CD4-positive, CD25-positive, alpha-beta regulatory T cell (primary cell): Measurements from ENCODE around the gene ALOX12B. TPM values are rescaled to one million over a fixed set of nuclear protein-coding genes. Genes with fewer than 3 reads are reported as not detected.

Source experiments
- ATAC-seq, 2 donors: fragments of 150-1000 bp; cut with Tn5 transposase; one replicate each; pipeline ENCODE4 v1.10.0; 2021; ENCODE audit warnings: low read depth in 2 of 2, moderate number of reproducible peaks in 2 of 2, moderate library complexity in 1 of 2
- DNase-seq, 3 donors: peaks; one replicate each; pipeline versions ENCODE4 v3.0.0 to v3.0.0-alpha.2; 2012 to 2022; ENCODE audit warnings: mixed read lengths in 1 of 3
- H3K27ac ChIP-seq: one replicate; pipeline ENCODE4 v1.7.0; 2013; ENCODE audit warnings: mild to moderate bottlenecking, low read length; ENCODE audit not compliant: insufficient read depth, poor library complexity, severe bottlenecking
- H3K27me3 ChIP-seq: one replicate; pipeline ENCODE4 v1.7.0; 2013; ENCODE audit warnings: low read length; ENCODE audit not compliant: control insufficient read depth, insufficient read depth
- H3K36me3 ChIP-seq: one replicate; pipeline ENCODE4 v1.7.0; 2013; ENCODE audit warnings: mild to moderate bottlenecking, low read length, moderate library complexity; ENCODE audit not compliant: control insufficient read depth, insufficient read depth
- H3K4me1 ChIP-seq: 2 replicates; pipeline ENCODE4 v1.7.0; 2013; ENCODE audit warnings: mild to moderate bottlenecking, low read length; ENCODE audit not compliant: insufficient read depth, control insufficient read depth, poor library complexity, severe bottlenecking
- H3K4me3 ChIP-seq: one replicate; pipeline ENCODE4 v1.7.0; 2013; ENCODE audit warnings: low read depth, mild to moderate bottlenecking, low read length, moderate library complexity
- H3K9me3 ChIP-seq, 2 experiments: 1 replicate in 1 of 2; 2 replicates in 1 of 2; pipeline ENCODE4 v1.7.0; 2013; ENCODE audit warnings: low read length in 2 of 2, mild to moderate bottlenecking in 1 of 2, moderate library complexity in 1 of 2; ENCODE audit not compliant: control insufficient read depth in 2 of 2
- H3K27ac Mint-ChIP-seq, 3 donors: one replicate each; pipeline ENCODE4 v1.8.0; 2020 to 2022; ENCODE audit warnings: mild to moderate bottlenecking in 3 of 3, mixed read lengths in 3 of 3, moderate library complexity in 2 of 3
- H3K27me3 Mint-ChIP-seq: one replicate; pipeline ENCODE4 v1.8.0; 2022; ENCODE audit warnings: mild to moderate bottlenecking, mixed read lengths
- H3K36me3 Mint-ChIP-seq: one replicate; pipeline ENCODE4 v1.8.0; 2020; ENCODE audit warnings: mixed read lengths
- H3K4me1 Mint-ChIP-seq, 4 donors: one replicate each; pipeline ENCODE4 v1.8.0; 2020 to 2022; ENCODE audit warnings: mixed read lengths in 4 of 4, mild to moderate bottlenecking in 1 of 4
- H3K4me3 Mint-ChIP-seq, 4 donors: one replicate each; pipeline ENCODE4 v1.8.0; 2020 to 2022; ENCODE audit warnings: mild to moderate bottlenecking in 4 of 4, mixed read lengths in 4 of 4, moderate library complexity in 3 of 4
- H3K9me3 Mint-ChIP-seq, 7 donors: one replicate each; pipeline ENCODE4 v1.8.0; 2020 to 2022; ENCODE audit warnings: mixed read lengths in 7 of 7, mild to moderate bottlenecking in 3 of 7, moderate library complexity in 2 of 7
- polyA plus RNA-seq, 4 donors: library from polyadenylated mRNA; unstranded; fragments of 300-500 nt; fragmentation: Illumina TruSeq; gene quantifications; one replicate each; pipeline ENCODE4 v1.2.3, GENCODE V29; 2021
- total RNA-seq: library from RNA; stranded (reverse); gene quantifications from one replicate; pipeline ENCODE4 v1.2.3, GENCODE V29; 2022

Gene ALOX12B
- total RNA-seq (not detected), polyA plus RNA-seq (under 1 TPM in 3 of 4 donors, not detected in 1; 0.53 to 0.68 (median 0.67) TPM)

DNA sequence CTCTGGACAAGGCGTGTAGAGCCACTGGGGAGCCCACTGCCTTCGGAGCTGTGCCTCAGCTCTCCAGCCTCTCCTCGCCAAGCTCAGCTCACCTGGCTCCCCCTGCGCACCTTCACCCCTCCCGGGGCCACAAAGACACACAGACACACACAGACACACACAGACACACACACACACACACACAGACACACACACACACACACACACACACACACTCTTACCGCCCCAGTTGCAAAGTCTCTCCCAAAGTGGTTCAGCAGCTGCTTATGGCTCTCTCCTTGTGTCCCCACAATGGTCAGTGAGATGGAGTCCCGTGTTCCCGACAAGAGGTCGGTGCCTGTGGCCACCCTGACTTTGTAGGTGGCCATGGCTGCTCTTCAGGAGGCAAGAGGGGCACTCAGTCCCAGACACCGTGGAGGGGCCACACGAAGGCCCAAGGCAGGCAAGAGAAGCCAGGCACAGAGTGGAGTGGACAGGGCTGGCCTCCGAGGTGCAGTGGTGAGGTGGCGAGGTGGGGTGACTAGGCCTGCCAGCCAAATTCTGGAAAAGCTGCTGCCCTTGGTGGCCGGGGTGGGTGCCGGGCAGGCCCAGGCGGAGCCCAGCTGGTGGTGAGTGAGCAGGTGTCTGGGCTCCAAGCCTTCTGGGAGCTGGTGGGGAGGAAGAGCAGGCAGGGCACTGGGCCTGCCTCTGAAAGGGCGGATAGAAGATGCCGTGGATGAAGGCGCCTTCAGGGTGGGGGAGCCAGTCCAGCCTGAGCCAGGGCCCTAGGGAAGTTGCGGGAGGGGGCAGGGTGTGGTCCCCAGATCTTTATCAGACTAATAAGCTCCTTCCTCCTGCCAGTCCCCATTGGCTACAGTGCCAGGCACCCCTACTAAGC, at the start of gene ALOX12B:
TSS of gene ALOX12B (minus strand) at position 642 of the 877 bp plus-strand sequence. CDS start at position 368, 274 bp downstream.
- no peak within 1 kb of the TSS for H3K27ac ChIP-seq
- H3K36me3 Mint-ChIP-seq = no peaks in the 10 kb centered on the region
- H3K36me3 ChIP-seq = no peaks in the 10 kb centered on the region
- ATAC-seq (no peak), DNase-seq (no peak)
- no peak within 1 kb of the TSS for H3K27ac Mint-ChIP-seq
- peaks cover 0 to 3% (median 0%) of the 10 kb centered on the region in 4 donors for H3K4me1 Mint-ChIP-seq
- peaks cover 2% of the 10 kb centered on the region for H3K27me3 ChIP-seq
- H3K9me3 ChIP-seq = no peaks in the 10 kb centered on the region
- no peak within 1 kb of the TSS for H3K4me3 ChIP-seq
- H3K9me3 Mint-ChIP-seq = no peaks in the 10 kb centered on the region
- no peak within 1 kb of the TSS for H3K4me3 Mint-ChIP-seq
- H3K4me1 ChIP-seq = no peaks in the 10 kb centered on the region
- peaks cover 18% of the 10 kb centered on the region for H3K27me3 Mint-ChIP-seq

DNA sequence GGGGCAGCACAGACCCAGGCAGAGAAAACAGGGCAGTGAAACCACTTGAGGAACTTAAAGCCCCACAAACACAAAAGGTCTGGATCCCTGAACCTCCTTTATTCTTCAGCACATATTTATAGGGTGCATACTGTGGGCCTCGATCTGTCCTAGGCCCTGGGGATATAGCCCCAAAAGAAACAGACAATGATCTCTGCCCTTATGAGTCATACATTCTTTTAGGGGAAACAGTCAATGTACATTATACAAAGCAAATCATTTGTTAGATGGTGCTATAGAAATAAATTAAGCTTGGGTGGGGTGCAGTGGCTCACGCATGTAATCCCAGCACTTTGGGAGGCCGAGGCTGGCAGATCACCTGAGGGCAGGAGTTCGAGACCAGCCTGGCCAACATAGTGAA, 46.4 kb upstream of the ALOX12B start:
- ATAC-seq = no peak
- DNase-seq = no peak
- H3K4me1 ChIP-seq = peaks cover 9% of the 10 kb centered on the region
- no peaks in the 10 kb centered on the region for H3K36me3 ChIP-seq
- no peak overlapping the region for H3K4me3 ChIP-seq
- Mint-ChIP-seq H3K4me1 (peaks cover 0 to 3% (median 0%) of the 10 kb centered on the region in 4 donors), H3K36me3 (no peaks in the 10 kb centered on the region), H3K9me3 (peaks cover 0 to 3% (median 0%) of the 10 kb centered on the region in 7 donors), H3K4me3 (peak overlapping the region in 1 of 4 donors; percentile 54), H3K27ac (peak overlapping the region in 1 of 3 donors; percentile 64), H3K27me3 (peaks cover 22% of the 10 kb centered on the region)
- no peak overlapping the region for H3K27ac ChIP-seq
- H3K27me3 ChIP-seq = no peaks in the 10 kb centered on the region
- no peaks in the 10 kb centered on the region for H3K9me3 ChIP-seq

DNA sequence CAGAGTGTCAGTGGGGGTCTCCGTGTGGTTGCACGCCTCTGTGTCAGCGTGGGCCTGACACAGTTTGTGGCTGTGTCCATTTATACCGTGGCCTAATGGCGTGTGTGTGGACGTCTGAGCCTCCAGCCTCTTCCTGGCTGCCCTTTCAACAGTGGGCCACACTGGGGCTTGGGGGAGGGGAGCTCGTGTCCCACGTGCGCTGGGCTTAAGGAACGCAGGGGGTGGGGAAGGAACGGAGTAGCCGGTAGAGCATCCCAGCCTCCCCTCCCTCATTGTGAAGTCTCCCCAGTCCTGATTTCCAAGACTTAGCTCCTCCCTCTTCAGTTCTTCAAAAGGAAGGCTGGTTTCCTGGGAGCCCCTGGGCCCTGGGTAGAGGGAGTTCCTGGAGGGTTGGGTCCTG, 45.9 kb upstream of the ALOX12B start:
- no peak for DNase-seq
- Mint-ChIP-seq H3K4me3 (no peak overlapping the region), H3K27me3 (peaks cover 26% of the 10 kb centered on the region)

DNA sequence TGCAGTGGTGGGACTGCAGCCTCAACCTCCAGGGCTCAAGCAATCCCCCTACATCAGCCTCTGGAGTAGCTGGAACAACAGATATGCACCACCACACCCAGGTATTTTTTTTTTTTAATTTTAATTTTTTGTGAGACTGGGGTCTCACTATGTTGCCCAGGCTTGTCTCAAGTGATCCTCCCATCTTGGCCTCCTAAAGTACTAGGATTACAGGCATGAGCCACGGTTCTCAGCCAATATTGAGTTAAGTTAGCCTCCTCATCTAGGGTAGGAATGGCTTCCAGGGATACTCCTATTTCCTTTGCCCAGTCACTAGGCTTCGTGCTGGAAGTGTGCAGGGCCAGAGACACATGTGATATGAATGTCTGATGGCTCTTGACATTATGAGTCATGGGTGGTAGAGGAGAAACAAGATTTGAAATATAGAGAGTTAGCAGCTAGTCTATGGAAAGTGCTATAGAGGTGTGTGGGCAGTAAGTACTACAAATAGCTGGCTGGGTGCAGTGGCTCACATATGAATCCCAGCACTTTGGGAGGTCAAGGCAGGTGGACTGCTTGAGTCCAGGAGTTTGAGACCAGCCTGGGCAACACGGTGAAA, 44.4 kb upstream of the ALOX12B start:
- H3K27me3 ChIP-seq = peaks cover 4% of the 10 kb centered on the region

More for the DNA sequence above, 45.9 kb upstream of the ALOX12B start:
- Mint-ChIP-seq H3K27ac (no peak overlapping the region), H3K9me3 (peaks cover 0 to 3% (median 0%) of the 10 kb centered on the region in 7 donors), H3K36me3 (no peaks in the 10 kb centered on the region), H3K4me1 (peaks cover 0 to 3% (median 0%) of the 10 kb centered on the region in 4 donors)
- no peak overlapping the region for H3K27ac ChIP-seq
- H3K36me3 ChIP-seq = no peaks in the 10 kb centered on the region
- no peaks in the 10 kb centered on the region for H3K27me3 ChIP-seq
- H3K9me3 ChIP-seq = no peaks in the 10 kb centered on the region
- H3K4me1 ChIP-seq = peaks cover 6% of the 10 kb centered on the region
- no peak overlapping the region for H3K4me3 ChIP-seq
- ATAC-seq = no peak

DNA sequence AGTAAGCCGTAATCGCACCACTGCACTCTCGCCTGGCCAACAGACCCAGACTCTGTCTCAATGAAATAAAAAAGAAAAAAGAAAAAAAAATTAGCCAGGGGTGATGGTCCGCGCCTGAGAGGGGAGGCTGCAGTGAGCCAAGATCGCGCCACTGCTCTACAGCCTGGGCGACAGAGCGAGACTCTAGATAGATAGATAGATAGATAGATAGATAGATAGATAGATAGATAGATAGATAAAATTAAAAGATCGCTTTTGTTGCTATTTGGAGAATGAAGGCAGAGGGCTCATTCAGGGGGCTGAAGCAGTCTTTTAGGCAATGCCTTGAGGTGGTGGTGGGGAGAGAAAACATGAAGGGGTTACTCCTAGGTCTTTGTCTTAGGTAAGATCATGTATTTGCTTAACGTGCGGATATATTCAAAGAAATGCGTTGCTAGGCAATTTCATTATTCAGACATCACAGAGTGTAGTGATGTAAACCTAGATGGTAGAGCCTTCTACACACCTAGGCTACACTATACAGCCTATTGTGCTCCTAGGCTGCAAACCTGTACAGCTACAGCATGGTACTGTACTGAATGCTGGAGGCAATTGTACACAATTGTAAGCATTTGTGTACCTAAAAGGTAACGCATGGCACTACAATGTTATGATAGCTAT, 40.7 kb upstream of the ALOX12B start:
- Histone ChIP-seq H3K27me3 (peaks cover 7% of the 10 kb centered on the region), H3K4me1 (peaks cover 40% of the 10 kb centered on the region), H3K36me3 (no peaks in the 10 kb centered on the region), H3K4me3 (no peak overlapping the region), H3K27ac (no peak overlapping the region), H3K9me3 (no peaks in the 10 kb centered on the region)
- Mint-ChIP-seq H3K9me3 (peaks cover 0 to 17% (median 0%) of the 10 kb centered on the region in 7 donors), H3K27me3 (peaks cover 63% of the 10 kb centered on the region), H3K36me3 (no peaks in the 10 kb centered on the region), H3K27ac (no peak overlapping the region), H3K4me3 (peak overlapping the region in 2 of 4 donors; percentile 7 to 26), H3K4me1 (peaks cover 17 to 40% (median 33%) of the 10 kb centered on the region in 4 donors)
- DNase-seq (no peak), ATAC-seq (no peak)

More for the DNA sequence above, 44.4 kb upstream of the ALOX12B start:
- Histone ChIP-seq H3K4me3 (no peak overlapping the region), H3K9me3 (no peaks in the 10 kb centered on the region), H3K36me3 (no peaks in the 10 kb centered on the region), H3K4me1 (peaks cover 5% of the 10 kb centered on the region), H3K27ac (no peak overlapping the region)
- Mint-ChIP-seq H3K9me3 (peaks cover 0 to 3% (median 0%) of the 10 kb centered on the region in 7 donors), H3K4me1 (peaks cover 2 to 6% (median 5%) of the 10 kb centered on the region in 4 donors), H3K27ac (no peak overlapping the region), H3K27me3 (peaks cover 31% of the 10 kb centered on the region), H3K4me3 (peak overlapping the region in 2 of 4 donors; percentile 62 to 80), H3K36me3 (no peaks in the 10 kb centered on the region)
- no peak for ATAC-seq
- no peak for DNase-seq

DNA sequence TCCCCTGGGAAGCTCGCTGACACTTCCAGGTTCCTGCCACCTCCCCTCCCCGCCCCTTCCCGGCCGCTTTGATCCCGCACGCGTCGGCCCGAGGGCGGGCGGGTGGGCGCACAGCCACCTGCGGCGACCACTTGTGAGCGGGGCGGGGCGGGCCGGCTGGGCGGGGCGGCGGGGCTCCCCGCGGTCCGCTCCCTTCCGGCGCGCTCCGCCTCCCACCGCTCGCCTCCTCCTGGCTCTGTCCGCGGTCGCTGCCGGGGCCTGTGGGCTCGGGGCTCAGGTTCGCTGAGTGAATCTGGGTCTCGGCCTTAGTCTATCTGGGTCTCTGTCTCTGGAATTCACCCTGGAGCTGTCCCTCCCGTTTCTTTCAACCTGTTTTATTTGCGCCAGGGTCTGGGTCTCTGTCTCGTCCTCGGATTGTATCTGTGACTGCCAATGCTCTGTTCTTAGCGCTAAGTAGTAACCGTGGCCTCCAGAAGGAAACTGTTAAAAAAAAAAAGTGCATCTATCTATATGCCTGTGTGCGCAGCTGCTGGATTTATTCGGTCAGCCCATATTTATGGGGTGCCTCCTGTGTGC, 39.1 kb upstream of the ALOX12B start:
- peaks cover 61% of the 10 kb centered on the region for H3K27me3 Mint-ChIP-seq
- H3K27ac Mint-ChIP-seq = peak overlapping the region; percentile 83 to 96 (median 91)
- peaks cover 57% of the 10 kb centered on the region for H3K4me1 ChIP-seq
- H3K27me3 ChIP-seq = peaks cover 7% of the 10 kb centered on the region
- no peaks in the 10 kb centered on the region for H3K36me3 ChIP-seq
- DNase-seq (peak in 2 of 3 donors; percentile 43 to 53), ATAC-seq (peak; percentile 19 to 20)
- peak overlapping the region; percentile 89 to 98 (median 93) for H3K4me3 Mint-ChIP-seq
- H3K4me3 ChIP-seq = peak overlapping the region; percentile 80
- H3K4me1 Mint-ChIP-seq = peaks cover 17 to 53% (median 38%) of the 10 kb centered on the region in 4 donors
- H3K9me3 Mint-ChIP-seq = peaks cover 0 to 17% (median 0%) of the 10 kb centered on the region in 7 donors
- H3K9me3 ChIP-seq = no peaks in the 10 kb centered on the region
- no peak overlapping the region for H3K27ac ChIP-seq
- H3K36me3 Mint-ChIP-seq = no peaks in the 10 kb centered on the region

DNA sequence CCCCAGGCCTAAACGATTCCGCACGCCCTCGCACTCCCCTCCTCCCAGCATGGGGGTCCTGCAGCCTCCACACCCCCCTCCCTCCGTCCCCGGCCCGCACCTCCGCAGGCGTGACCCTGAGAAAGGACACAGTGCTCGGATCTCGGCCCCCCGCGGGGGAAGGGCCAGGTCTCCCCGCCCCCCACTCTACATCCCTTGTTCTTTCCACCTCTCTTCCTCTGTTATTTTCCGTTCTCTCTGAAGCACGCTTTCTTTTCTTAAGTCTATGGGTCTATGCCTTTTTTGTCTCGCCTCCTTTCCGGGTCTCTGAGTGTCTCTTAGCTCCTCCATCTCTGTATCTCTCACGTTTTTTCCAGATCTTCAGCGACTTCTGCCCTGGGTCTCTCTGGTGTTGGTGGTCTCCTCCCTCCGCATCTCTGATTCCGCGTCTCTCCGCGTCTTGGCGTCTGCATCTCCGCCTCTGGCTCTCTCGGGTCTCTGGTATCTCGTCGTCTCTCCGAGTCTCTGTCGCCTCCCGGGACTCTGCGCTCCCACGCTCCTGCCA, 38.5 kb upstream of the ALOX12B start:
- H3K27ac Mint-ChIP-seq = peak overlapping the region; percentile 90 to 99 (median 91)

More for the DNA sequence above, 38.5 kb upstream of the ALOX12B start:
- no peaks in the 10 kb centered on the region for H3K9me3 ChIP-seq
- no peaks in the 10 kb centered on the region for H3K36me3 Mint-ChIP-seq
- peaks cover 0 to 17% (median 0%) of the 10 kb centered on the region in 7 donors for H3K9me3 Mint-ChIP-seq
- no peaks in the 10 kb centered on the region for H3K36me3 ChIP-seq
- H3K4me3 Mint-ChIP-seq = peak overlapping the region; percentile 89 to 98 (median 93)
- peaks cover 7% of the 10 kb centered on the region for H3K27me3 ChIP-seq
- H3K4me1 ChIP-seq = peaks cover 63% of the 10 kb centered on the region
- H3K4me3 ChIP-seq = peak overlapping the region; percentile 80
- peak in 1 of 2 donors; percentile 7 for ATAC-seq
- peak in 1 of 3 donors; percentile 28 for DNase-seq
- no peak overlapping the region for H3K27ac ChIP-seq
- peaks cover 64% of the 10 kb centered on the region for H3K27me3 Mint-ChIP-seq
- H3K4me1 Mint-ChIP-seq = peaks cover 17 to 55% (median 41%) of the 10 kb centered on the region in 4 donors
